Body of pancreas (tissue), 4 donors: Measurements from ENCODE around the gene PAX8. TPM values are rescaled to one million over a fixed set of nuclear protein-coding genes. Genes with fewer than 3 reads are reported as not detected.
A peak's percentile ranks its signal among the peaks of the same experiment; 100 is the strongest.

Source experiments
- ATAC-seq: fragments of 150-250 bp; one replicate; pipeline ENCODE4 v1.9.1; 2016
- DNase-seq, 4 donors: peaks; one replicate each; pipeline ENCODE4 v3.0.0-alpha.2; 2019
- H3K27ac ChIP-seq, 4 donors: fragments of 200-600 bp; sonication (generic); 1 replicate in 3 of 4; 2 replicates in 1 of 4; pipeline versions ENCODE4 v1.5.1 to v1.6.1; 2016 to 2019; ENCODE audit warnings: mild to moderate bottlenecking in 1 of 4, mixed read lengths in 1 of 4, moderate library complexity in 1 of 4
- H3K27me3 ChIP-seq, 2 donors: fragments of 200-600 bp; sonication (generic); one replicate each; pipeline ENCODE4 v1.6.0; 2016; ENCODE audit warnings: mild to moderate bottlenecking in 1 of 2
- H3K36me3 ChIP-seq, 2 donors: fragments of 200-600 bp; sonication (generic); replicated peaks in 1 of 2; 2 replicates each; pipeline ENCODE4 v1.5.1; 2016; ENCODE audit warnings: low read depth in 2 of 2; ENCODE audit not compliant: insufficient read depth in 1 of 2
- H3K4me1 ChIP-seq: fragments of 200-600 bp; sonication (generic); one replicate; pipeline ENCODE4 v1.6.0; 2016
- H3K4me3 ChIP-seq, 2 donors: fragments of 200-600 bp; sonication (generic); 1 replicate in 1 of 2; 2 replicates in 1 of 2; pipeline ENCODE4 v1.5.1; 2016 to 2019
- H3K9me3 ChIP-seq, 3 donors: fragments of 200-600 bp; sonication (generic); 1 replicate in 2 of 3; 2 replicates in 1 of 3; pipeline ENCODE4 v1.5.1; 2016
- CTCF ChIP-seq, 7 experiments: fragments of 450-650 bp in 4 of 7; fragments of 200-600 bp in 3 of 7; sonication (generic) in 3 of 7; IDR thresholded peaks; one replicate each; pipeline ENCODE4 v1.5.1; 2016 to 2019; ENCODE audit warnings: antibody characterized with exemption in 7 of 7
- POLR2A ChIP-seq, 3 donors: fragments of 450-650 bp; IDR thresholded peaks; one replicate each; pipeline ENCODE4 v1.6.1; 2016; ENCODE audit warnings: antibody characterized with exemption in 3 of 3, mild to moderate bottlenecking in 2 of 3
- WGBS, 2 donors: methylation state at CpG; one replicate each; pipeline ENCODE4 v1.1.5; 2017; 5-methylcytosine and 5-hydroxymethylcytosine counted together
- intact Hi-C: fragments of 100-400 bp; cut with DNase I; formaldehyde crosslinking; loops from one replicate; pipeline ENCODE4 v1.15.1; 2023
- total RNA-seq, 2 donors: library from RNA; depleted of rRNA; stranded (reverse); fragments of >200 nt; gene quantifications; one replicate each; pipeline ENCODE4 v1.1.0, GENCODE V29; 2016

The PAX8 gene
- total RNA-seq, 2 donors from 2014 or later = 0.52 to 2.3 TPM

DNA sequence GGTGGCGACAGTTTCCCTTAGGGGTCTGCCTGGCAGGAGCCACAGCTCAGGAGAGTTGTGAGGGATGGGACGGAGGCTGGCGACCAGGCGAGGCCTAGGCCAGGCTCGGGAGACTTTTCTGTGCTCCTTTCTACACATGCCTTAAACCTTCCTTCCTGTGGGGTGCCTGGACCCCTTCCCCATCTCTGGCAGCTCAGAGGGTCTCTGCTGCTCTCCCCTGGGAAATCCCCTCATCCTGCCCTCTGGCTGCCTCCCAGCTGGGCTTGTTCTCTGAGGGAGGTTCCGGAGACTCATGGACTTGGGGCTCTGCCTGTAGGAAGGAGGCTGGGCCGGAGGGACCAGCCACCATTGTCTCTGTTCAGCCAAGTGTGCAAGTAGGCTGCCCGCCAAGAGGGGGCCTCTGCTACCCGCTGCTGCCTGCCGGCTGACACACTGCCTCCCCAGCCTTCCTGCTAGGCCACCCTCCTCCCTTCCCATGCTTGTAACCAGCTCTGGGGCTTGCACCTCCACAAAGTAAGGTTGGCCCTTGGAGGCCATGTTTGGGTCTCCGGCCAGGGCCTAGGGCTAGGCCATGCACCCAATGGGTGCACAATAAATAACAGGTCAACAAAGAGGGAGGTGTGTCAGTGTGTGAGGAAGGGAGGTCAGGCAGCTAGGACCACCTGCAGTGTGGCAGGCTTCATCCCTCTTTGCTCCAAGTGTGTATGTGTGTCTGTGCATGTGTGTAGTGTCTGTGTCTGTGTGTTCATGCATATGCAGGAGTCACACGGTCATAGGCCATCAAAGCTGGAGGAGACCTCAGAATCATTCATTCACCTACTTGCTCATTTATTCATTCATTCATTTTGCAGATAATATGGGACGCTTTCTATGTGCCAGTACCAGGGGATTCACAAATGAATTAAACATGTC lies 76.2 kb downstream of the PAX8 start:
- H3K4me1 ChIP-seq = peaks cover 40% of the 10 kb centered on the region
- no peak overlapping the region for H3K27ac ChIP-seq
- H3K27me3 ChIP-seq = no peaks in the 10 kb centered on the region
- WGBS, 2 donors = 79 to 80% methylated on average over 10 to 13 of the region's 13 CpGs
- DNase-seq (no peak), ATAC-seq (no peak)
- H3K9me3 ChIP-seq = no peaks in the 10 kb centered on the region
- H3K4me3 ChIP-seq = no peak overlapping the region
- TF ChIP-seq CTCF (IDR thresholded peaks at IDR 0.05) = no peak
- TF ChIP-seq POLR2A (IDR thresholded peaks at IDR 0.05) = no peak
- H3K36me3 ChIP-seq = no peaks in the 10 kb centered on the region
- intact Hi-C loops = loop anchor here (5.0 kb wide), 1 partner anchor 65 kb away; no protein-coding TSS in a partner anchor

GRCh38 chr2:113201496-113202304 lies 77.0 kb downstream of the PAX8 start:
- no peak for DNase-seq
- intact Hi-C loops = loop anchor here (5.0 kb wide), 1 partner anchor 64 kb away; no protein-coding TSS in a partner anchor

GRCh38 chr2:113200736-113201490 lies 77.8 kb downstream of the PAX8 start:
- H3K9me3 ChIP-seq = no peaks in the 10 kb centered on the region
- peaks cover 35% of the 10 kb centered on the region for H3K4me1 ChIP-seq
- ATAC-seq (no peak), DNase-seq (no peak)
- H3K27ac ChIP-seq = no peak overlapping the region
- 82 to 85% methylated on average over 4 to 17 of the region's 17 CpGs for WGBS, 2 donors
- H3K4me3 ChIP-seq = no peak overlapping the region
- intact Hi-C loops = loop anchor here (5.0 kb wide), 1 partner anchor 64 kb away; no protein-coding TSS in a partner anchor
- H3K36me3 ChIP-seq = peaks cover 0 to 1% of the 10 kb centered on the region in 2 donors
- no peaks in the 10 kb centered on the region for H3K27me3 ChIP-seq
- TF ChIP-seq CTCF (IDR thresholded peaks at IDR 0.05) = no peak
- no peak for TF ChIP-seq POLR2A (IDR thresholded peaks at IDR 0.05)

More at GRCh38 chr2:113201496-113202304, 77.0 kb downstream of the PAX8 start:
- Histone ChIP-seq H3K36me3 (no peaks in the 10 kb centered on the region), H3K4me3 (no peak overlapping the region), H3K9me3 (no peaks in the 10 kb centered on the region), H3K4me1 (peaks cover 40% of the 10 kb centered on the region), H3K27me3 (no peaks in the 10 kb centered on the region), H3K27ac (no peak overlapping the region)
- 75 to 86% methylated on average over 8 of the region's 8 CpGs for WGBS, 2 donors
- ATAC-seq = no peak
- TF ChIP-seq POLR2A (IDR thresholded peaks at IDR 0.05) = no peak
- no peak for TF ChIP-seq CTCF (IDR thresholded peaks at IDR 0.05)

GRCh38 chr2:113200236-113200635 lies 78.5 kb downstream of the PAX8 start:
- Histone ChIP-seq H3K27me3 (no peaks in the 10 kb centered on the region), H3K9me3 (no peaks in the 10 kb centered on the region), H3K4me3 (no peak overlapping the region), H3K36me3 (peaks cover 0 to 1% of the 10 kb centered on the region in 2 donors), H3K4me1 (peaks cover 32% of the 10 kb centered on the region), H3K27ac (peak overlapping the region in 1 of 4 donors; percentile 26)
- TF ChIP-seq CTCF (IDR thresholded peaks at IDR 0.05) (no peak), POLR2A (IDR thresholded peaks at IDR 0.05) (no peak)
- DNase-seq (no peak), ATAC-seq (no peak)
- intact Hi-C loops = loop anchor here (5.0 kb wide), 1 partner anchor 63 kb away; no protein-coding TSS in a partner anchor
- 71 to 78% methylated on average over 4 of the region's 4 CpGs for WGBS, 2 donors
